Left cardiac atrium (tissue), 4 donors: ENCODE data around the gene ESD. TPM values are rescaled to one million over a fixed set of nuclear protein-coding genes. Genes with fewer than 3 reads are reported as not detected.
"Not testable (repeated sequence)": the region's sequence is repeated elsewhere in the genome, so short reads cannot be mapped to it uniquely, and the experiment has no call there.

Source experiments
- ATAC-seq, 2 donors: fragments of 200-7000 bp; cut with Tn5 transposase; one replicate each; pipeline ENCODE4 v1.9.1; 2020; ENCODE audit warnings: mild to moderate bottlenecking in 2 of 2, moderate library complexity in 2 of 2
- DNase-seq: peaks from one replicate; pipeline ENCODE4 v3.0.0-alpha.2; 2020
- intact Hi-C, 2 donors: fragments of 100-400 bp; cut with DNase I; formaldehyde crosslinking; loops; one replicate each; pipeline versions ENCODE4 v1.14.1 to v1.15.1; 2022 to 2023
- total RNA-seq, 2 donors: library from RNA; stranded (reverse); fragmentation: NEBNext Ultra II Directional; extraction: Animal tissue kit (Norgen Biotek cat#: 25700); gene quantifications; one replicate each; pipeline ENCODE4 v1.2.1, GENCODE V29; 2021
- donor health status: DM: no; HTN: yes; CAD: no.
- donor health status: DM: no; HTN: yes; CAD: no; lungs with severe emphysema.
- donor health status: DM: yes; HTN: yes; CAD: no.
- donor health status: Dilated cardiomyopathy.

The ESD gene
- total RNA-seq, 2 donors from 2014 or later = 100 to 107 TPM

- intact Hi-C loops = no loop called here
- ATAC-seq = no peak
- DNase-seq = no peak
These were observed 708 bp upstream of the ESD start for GRCh38 chr13:46797501-46798237.

DNA sequence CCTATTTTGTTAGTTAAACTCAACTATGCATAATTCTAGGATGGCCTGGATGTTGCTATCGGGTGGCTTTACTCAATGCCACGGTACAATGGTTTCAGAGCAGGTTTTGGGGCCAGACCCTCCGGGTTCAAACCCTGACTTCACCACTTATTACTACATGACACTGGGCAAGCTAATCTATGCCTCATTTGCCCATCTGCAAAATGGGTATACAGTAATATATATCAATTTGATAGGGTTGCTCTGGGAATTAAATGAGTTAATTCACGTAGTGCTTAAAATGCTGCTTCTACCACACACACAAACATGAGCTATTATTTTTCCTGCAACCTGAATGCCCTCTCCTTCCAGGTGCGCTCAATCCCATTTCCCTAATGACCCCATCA lies 839 bp downstream of the ESD start:
- intact Hi-C loops = no loop called here
- ATAC-seq (no peak), DNase-seq (no peak)

DNA sequence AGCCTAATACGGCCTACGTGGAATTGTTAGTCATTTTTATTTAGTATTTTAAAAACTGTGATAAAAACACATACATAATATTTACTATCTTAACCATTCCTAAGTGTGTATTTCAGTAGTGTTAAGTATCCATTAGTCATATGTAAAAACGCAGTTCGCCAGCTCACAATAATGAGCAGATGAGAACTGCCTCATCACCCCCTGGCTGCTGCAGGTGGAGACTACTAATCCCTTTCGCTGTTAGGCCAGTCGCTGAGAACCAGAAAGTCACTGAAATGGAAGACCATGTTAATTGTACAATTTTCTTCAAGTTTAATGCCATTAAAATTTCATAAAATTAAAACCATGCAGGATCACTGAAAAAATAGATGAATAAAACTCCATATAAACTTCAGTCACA lies 1.6 kb downstream of the ESD start:
- ATAC-seq (no peak), DNase-seq (no peak)
- intact Hi-C loops = no loop called here

- DNase-seq (no peak), ATAC-seq (no peak)
- intact Hi-C loops = no loop called here
These were observed 13.5 kb downstream of the ESD start for GRCh38 chr13:46783504-46783903.

DNA sequence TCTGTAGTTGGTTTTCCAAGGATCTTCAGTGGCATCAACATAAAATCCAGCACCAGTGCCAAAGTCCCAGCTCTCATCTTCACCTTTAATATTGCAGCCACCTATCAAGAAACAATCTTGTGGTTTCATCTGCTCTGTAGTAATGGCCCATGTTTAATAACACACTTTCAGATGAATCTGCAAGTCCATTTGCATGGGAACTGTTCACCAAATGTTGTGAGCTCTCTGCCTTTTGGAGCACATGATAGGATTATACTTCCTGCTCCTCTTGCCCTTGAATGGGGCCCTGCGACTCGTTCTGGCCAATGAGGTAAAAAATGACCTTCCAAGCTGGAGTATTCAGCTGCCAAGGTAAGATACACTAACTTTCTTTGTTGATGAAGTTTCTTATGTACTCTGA lies 14.3 kb downstream of the ESD start:
- no peak for DNase-seq
- ATAC-seq = no peak
- intact Hi-C loops = no loop called here

DNA sequence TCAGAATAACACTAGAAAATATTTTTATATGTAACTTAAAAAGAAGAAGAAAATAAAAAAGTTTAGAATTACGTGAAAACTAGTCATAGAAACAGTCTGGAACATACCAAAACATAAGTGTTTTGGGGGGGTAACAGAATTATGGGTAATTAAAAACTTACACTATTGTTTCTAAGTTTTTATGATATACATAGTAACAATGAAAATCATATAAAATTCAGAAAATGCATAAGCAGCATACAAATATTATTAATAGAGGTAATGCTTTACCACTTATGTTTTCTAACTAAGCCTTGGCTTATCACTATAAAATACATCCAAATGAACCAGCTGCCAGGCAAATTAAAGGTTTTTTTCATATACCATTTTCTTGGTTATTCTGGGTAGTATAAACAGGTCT lies 14.9 kb downstream of the ESD start:
- no peak for ATAC-seq

GRCh38 chr13:46778890-46779289 lies 18.1 kb downstream of the ESD start:
- no peak for DNase-seq
- intact Hi-C loops = no loop called here
- no peak for ATAC-seq

More for the DNA sequence above, 14.9 kb downstream of the ESD start:
- no peak for DNase-seq
- intact Hi-C loops = no loop called here

DNA sequence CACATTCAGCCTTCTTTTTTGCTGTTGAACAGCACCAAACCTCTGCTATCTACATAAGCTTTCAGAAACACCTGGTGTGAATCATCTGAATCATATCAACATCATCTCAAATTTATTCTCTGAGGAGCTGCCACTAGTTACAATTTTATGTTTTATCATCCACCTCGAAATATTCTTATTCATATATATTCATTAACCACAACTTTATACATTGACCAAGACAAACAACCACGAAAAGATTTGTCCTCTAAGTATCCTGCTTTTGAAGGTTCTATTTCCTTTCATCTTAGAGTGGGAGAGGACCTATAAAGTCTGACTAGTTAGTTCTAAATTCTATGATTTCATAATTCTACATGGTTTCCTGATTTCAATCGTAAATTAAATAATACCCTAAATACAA lies 18.9 kb downstream of the ESD start:
- DNase-seq (no peak), ATAC-seq (no peak)
- intact Hi-C loops = no loop called here

DNA sequence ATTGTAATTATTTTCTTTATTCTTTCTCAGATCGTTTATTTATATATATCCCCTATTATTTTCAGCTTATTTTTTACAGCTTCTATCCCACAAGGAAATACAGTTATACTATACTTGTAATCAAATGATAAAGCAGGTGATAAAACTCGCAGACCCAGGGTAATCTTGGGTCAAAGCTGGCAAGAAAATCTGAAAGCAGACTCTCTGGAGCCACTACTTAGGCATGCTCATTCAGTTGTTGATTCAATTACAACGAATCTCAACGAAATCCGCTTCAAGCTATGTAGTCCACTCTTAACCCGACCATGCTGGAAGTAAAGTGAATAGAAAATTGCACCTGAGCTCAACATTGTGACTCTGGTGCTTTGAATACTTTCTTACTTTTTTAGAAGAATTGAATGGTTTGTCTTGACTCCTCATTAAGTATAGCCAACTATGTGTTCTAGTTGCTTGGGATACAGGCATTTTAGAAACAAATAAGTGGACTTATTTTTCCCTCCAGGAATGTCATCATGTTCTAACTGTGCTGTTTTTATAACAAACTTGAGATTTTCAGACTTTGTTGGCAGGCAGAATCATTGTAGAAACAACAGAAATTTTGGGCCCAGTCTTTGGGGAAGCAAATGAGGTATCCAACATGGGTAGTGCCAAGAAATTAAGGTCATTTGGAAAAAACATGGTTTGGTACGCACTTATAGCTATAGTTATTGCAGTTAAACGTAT lies 21.4 kb downstream of the ESD start:
- ATAC-seq = peak in 1 of 2 donors; percentile 67
- intact Hi-C loops = no loop called here
- no peak for DNase-seq

- intact Hi-C loops = no loop called here
- no peak for DNase-seq
- ATAC-seq = no peak
These were observed 23.4 kb downstream of the ESD start for GRCh38 chr13:46773541-46773940.

DNA sequence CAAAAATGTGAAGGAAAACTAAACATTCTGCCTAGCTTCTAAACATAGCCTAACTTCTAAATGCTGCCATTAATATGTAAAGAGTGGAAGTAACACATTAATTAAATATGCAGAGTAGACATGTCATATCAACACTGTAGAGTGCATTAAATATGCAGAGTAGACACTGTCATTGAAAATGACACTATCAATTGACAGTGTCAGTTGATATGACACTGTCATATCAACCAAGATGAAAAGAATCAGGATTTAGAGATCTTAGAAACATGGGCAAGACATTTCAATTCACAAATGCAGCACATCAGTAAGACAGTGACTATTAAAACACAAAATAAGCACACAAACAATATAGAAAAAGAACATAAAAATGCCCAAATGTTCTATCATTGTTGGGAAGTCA lies 25.3 kb downstream of the ESD start:
- intact Hi-C loops = no loop called here
- DNase-seq (no peak), ATAC-seq (no peak)

DNA sequence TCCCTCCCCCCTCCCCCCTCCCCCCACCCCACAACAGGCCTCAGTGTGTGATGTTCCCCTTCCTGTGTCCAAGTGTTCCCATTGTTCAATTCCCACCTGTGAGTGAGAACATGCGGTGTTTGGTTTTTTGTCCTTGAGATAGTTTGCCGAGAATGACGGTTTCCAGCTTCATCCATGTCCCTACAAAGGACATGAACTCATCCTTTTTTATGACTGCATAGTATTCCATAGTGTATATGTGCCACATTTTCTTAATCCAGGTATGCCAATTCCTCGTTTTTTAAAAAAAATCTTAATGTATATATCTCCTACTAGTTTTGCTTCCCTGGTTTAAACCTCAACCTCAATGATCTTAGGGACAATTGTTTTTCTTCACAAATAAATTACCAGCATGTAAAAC lies 27.0 kb downstream of the ESD start:
- intact Hi-C loops, DNase-seq, ATAC-seq: not testable (repeated sequence)

DNA sequence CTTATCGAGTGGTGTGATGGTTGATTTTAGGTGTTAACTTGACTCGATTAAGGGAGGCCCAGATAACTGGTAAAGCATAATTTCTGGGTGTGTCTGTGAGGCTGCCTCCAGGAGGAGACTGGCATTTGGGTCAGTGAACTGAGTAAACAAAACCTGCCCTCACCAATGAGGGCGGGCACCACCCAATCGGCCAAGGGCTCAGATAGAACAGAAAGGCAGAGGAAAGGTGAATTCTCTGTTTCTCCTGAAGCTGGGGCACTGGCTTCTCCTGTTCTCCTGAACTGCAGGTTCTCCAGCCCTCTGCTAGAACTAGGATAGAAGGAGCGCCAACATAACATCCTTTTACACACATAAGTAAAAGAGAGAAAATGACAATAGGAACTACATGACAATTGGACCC lies 35.1 kb downstream of the ESD start:
- no peak for DNase-seq
- no peak for ATAC-seq
- intact Hi-C loops = no loop called here

DNA sequence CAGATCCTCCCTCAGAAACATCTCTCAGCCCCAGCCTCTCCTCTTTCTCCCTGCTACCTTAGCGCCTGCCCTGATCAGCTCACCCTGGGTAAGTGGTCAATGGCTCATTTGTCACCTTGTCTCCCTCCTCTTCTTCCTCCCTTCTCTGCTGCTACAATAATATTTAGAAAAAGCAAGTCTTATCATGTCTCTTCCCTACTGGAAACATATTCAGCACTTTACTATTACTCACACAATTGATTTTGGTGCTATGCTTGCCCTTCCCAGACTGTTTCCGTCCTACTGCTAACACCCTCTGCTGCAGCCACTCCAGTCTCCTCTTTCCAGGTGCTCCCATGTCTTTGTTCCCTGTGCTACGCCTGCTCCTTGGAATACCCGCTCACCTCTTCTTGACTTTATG lies 35.8 kb downstream of the ESD start:
- no peak for ATAC-seq
- DNase-seq = no peak
- intact Hi-C loops = no loop called here

- ATAC-seq (peak; percentile 61 to 85), DNase-seq (no peak)
- intact Hi-C loops = no loop called here
These were observed 37.1 kb downstream of the ESD start for GRCh38 chr13:46759846-46760245.

- no peak for ATAC-seq
- intact Hi-C loops = no loop called here
- no peak for DNase-seq
These were observed 39.3 kb downstream of the ESD start for GRCh38 chr13:46757640-46758039.

DNA sequence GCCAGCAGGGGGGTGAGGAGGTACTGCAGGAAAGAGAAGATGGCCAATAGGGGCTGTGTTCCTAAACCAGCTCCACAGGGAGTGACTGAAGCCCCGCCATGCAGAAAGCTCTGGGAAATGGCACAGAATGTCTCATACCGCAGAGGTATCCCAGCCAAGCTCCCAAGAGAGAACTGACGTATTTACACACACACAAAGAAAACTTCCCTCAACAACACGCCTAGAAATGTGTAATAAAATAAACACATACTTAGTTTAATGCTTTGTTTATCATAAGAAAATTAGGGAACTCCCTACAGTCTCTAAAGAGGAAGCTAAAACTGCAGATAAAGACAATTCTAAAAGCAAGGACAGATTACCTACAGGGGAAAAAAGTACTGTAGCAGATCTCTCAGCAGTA lies 40.0 kb downstream of the ESD start:
- DNase-seq = no peak
- intact Hi-C loops = no loop called here
- ATAC-seq = peak; percentile 17 to 24

DNA sequence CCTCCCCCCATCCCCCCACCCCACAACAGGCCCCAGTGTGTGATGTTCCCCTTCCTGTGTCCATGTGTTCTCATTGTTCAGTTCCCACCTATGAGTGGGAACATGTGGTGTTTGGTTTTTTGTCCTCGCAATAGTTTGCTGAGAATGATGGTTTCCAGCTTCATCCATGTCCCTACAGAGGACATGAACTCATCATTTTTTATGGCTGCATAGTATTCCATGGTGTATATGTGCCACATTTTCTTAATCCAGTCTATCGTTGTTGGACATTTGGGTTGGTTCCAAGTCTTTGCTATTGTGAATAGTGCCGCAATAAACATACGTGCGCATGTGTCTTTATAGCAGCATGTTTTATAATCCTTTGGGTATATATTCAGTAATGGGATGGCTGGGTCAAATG lies 41.5 kb downstream of the ESD start:
- ATAC-seq, DNase-seq, intact Hi-C loops: not testable (repeated sequence)

- no peak for ATAC-seq
- no peak for DNase-seq
- intact Hi-C loops = no loop called here
These were observed 42.1 kb downstream of the ESD start for GRCh38 chr13:46754812-46755211.

DNA sequence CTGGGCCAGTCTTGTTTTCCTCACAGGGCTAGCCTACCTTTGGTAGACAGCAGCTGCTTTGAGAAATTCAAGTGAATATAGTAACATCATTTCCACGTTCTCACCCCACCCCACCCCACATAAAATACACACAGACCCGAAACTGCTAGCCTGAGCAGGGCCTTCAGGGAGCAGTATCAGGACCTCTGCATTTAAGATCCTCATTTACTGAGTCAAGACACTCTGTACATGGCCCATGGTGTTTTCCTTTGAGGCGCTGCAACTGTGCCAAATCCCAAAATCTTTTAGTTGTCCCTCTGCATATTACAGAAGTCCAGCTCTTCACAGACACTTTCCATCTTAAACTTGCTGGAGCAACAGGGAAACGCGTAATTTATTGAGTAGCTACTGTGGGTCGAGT lies 43.0 kb downstream of the ESD start:
- ATAC-seq = no peak

GRCh38 chr13:46753137-46753536 lies 43.8 kb downstream of the ESD start:
- ATAC-seq (no peak), DNase-seq (no peak)
- intact Hi-C loops = no loop called here

More for the DNA sequence above, 43.0 kb downstream of the ESD start:
- DNase-seq = no peak
- intact Hi-C loops = no loop called here
